ENCODE data around the gene MICALL1.

Gene MICALL1

DNA sequence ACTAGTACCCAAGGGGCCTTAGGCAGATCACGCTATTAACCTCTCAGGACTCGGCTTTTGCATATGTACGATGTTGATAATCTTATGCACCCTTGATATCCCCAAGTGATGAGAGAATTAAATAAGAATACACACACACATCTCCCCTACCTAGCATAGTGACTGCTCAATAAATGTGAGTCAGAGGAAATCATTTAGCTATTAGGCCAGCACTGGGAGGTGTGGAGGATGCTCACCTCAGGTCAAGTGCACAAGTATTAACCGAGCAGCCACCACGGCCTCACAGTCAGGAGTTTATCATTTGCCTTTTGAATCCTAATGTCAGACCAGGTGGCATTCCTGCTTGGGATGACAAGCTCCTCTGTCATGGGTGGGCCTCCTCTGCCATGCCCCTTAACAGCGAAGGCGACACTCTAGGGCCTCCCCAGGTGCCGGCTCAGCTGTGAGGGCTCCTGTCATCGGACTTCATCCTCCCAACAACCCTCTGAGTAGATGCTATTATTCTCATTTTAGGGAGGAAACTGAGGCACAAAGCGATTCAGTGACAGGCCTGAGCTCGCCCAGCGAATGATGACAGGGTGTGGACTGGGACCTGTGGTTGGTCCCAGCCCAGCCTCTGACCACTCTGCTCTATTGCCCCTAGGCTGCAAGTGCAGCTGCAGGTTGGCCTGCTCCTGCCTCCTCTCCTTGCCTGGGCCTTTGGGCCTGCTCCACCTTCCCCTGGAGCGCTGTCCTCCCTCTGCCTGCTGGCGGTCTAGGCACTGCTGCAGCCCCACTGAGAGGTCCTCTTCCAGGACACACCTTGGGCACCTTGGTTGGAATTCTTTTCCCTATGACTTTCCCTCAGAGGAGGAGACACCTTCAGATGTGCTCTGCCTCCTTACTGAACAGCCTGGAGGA, 83.3 kb downstream of the MICALL1 start:
- no peak for DNase-seq

DNA sequence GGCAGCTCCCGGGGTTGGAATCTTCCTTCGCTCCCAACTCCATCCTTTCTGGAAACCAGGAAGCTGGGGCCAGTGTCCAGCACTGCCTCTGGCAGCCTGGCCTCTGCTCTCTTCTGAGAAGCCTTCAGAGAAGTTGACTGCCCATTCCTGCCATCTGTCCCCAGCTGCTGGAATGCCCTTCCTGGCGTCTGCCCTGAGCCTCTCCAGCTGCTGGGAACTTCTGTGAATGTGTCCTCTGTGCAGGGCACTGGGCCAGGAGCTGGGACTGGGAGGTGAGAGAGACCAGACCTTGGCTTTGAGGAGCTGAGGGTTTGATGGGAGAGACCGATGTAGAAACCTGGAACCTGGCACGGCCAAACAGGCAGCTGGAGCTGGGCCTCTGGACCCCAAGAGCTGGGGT, 84.2 kb downstream of the MICALL1 start:
- DNase-seq: no peak

DNA sequence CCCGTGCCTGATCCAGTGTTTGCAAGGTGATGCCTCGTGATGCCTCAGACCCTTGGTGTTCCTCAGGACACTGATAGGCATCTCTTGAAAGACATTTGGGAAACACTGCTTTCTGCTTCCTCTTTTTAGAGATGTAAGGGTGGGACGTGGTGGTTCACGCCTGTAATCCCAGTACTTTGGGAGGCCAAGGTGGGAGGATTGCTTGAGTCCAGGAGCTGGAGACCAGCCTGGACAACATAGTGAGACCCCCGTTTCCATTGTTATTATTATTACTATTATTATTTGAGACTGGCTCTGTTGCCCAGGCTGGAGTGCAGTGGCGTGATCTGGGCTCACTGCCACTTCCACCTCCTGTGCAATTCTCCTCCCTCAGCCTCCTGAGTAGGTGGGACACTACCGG, 84.8 kb downstream of the MICALL1 start:
- DNase-seq: no peak

DNA sequence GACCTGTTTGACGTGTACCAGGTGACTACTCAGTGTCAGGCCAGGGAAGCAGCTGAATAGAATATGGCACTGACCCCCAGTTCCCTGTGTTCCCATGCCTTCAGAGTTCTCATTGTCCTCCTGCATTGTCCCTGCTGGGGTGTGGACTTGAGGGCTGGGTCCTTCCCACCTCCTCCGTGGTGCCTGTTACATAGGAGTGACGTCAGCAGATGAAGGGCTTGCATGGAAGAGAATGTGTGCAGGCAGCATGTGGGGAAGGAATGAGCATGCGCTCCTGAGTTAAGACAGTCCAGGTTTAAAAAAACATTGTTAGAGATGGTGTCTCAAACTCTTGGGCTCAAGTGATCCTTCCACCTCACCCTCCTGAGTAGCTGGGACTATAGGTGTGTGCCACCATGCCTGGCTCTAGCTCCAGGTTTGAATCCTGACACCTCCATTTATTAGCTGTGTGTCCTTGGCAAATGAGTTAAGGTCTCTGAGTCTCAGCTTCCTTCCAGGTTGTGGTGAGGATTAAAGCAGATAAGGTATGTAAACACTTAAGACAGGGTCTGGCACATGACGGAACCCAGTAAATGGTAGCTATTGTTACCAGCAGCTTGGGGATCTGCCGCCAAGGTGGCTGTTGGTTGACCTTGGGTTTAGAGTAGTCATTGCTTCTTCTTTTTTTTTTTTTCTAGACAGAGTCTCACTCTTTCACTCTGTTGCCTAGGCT, 85.8 kb downstream of the MICALL1 start:
- DNase-seq: no peak
